ENCODE results near the gene CLEC10A.

DNA sequence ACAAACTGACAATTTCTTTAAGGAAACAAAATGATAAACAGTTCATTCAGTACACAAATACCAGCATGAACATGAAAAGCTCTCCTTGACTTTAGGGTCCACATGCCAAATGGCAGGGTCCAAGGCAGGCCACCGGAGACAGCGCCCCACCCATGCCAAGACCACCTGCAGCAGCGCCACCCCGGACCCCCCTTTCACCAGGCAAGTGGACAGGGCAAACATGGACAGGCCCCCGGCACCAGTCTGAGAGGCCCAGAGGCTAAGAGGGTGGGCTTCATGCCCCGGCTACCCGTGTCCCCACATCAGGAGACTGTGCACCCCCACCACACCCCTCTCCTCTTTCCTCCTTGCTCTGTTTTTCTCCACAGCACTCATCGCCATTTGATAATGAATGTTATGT is 49.3 kb upstream of the CLEC10A start:
- TF ChIP-seq, protein P1, sequence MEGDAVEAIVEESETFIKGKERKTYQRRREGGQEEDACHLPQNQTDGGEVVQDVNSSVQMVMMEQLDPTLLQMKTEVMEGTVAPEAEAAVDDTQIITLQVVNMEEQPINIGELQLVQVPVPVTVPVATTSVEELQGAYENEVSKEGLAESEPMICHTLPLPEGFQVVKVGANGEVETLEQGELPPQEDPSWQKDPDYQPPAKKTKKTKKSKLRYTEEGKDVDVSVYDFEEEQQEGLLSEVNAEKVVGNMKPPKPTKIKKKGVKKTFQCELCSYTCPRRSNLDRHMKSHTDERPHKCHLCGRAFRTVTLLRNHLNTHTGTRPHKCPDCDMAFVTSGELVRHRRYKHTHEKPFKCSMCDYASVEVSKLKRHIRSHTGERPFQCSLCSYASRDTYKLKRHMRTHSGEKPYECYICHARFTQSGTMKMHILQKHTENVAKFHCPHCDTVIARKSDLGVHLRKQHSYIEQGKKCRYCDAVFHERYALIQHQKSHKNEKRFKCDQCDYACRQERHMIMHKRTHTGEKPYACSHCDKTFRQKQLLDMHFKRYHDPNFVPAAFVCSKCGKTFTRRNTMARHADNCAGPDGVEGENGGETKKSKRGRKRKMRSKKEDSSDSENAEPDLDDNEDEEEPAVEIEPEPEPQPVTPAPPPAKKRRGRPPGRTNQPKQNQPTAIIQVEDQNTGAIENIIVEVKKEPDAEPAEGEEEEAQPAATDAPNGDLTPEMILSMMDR (conservative IDR thresholded peaks at IDR 0.05; ENCODE audit: low read length): no peak
- TF ChIP-seq EZH2phosphoT487 (IDR thresholded peaks at IDR 0.05; ENCODE audit: borderline replicate concordance, low read depth, low read length): no peak

Data from OCI-LY7 (cell line).